ENCODE measurements around the gene SRMS. TPM values are rescaled to one million over a fixed set of nuclear protein-coding genes. Genes with fewer than 3 reads are reported as not detected.

SRMS gene
- polyA plus RNA-seq, 1 donor (not counting 4 experiments of a cell fraction or from before 2014, with no cell fraction given), result 0.10 TPM

GRCh38 chr20:63495167-63495720 lies 52.3 kb downstream of the SRMS start:
- Histone ChIP-seq H3K36me3 (ENCODE audit: control insufficient read depth in 2 of 2, extremely low read depth in 1 of 2, insufficient read depth in 2 of 2, low read length in 2 of 2) (no peaks in the 10 kb centered on the region), H3K4me2 (ENCODE audit: control insufficient read depth, extremely low read depth, insufficient read depth, low read depth, low read length) (no peak overlapping the region), H3K79me2 (ENCODE audit: control insufficient read depth, insufficient read depth, low read length) (no peaks in the 10 kb centered on the region), H3K27ac (ENCODE audit: control insufficient read depth, insufficient read depth, low read length) (no peak overlapping the region), H3K9me3 (ENCODE audit: control insufficient read depth, low read depth, low read length) (no peaks in the 10 kb centered on the region), H3K27me3 (ENCODE audit: control insufficient read depth, extremely low read depth, insufficient read depth, low read length) (peaks cover 34% of the 10 kb centered on the region), H3K4me3 (ENCODE audit: control insufficient read depth in 2 of 3, extremely low read depth in 1 of 3, insufficient read depth in 2 of 3, low read depth in 1 of 3, low read length in 3 of 3) (no peak overlapping the region), H2AFZ (ENCODE audit: control insufficient read depth, low read length) (no peak overlapping the region), H3K4me1 (ENCODE audit: control insufficient read depth, extremely low read depth, insufficient read depth, low read length) (peaks cover 2% of the 10 kb centered on the region), H3K9ac (ENCODE audit: control insufficient read depth, extremely low read depth, insufficient read depth, low read length) (no peak overlapping the region), H4K20me1 (ENCODE audit: control insufficient read depth, extremely low read depth, insufficient read depth, low read length) (no peaks in the 10 kb centered on the region), H3K9me1 (ENCODE audit: control insufficient read depth, extremely low read depth, insufficient read depth, low read length) (no peaks in the 10 kb centered on the region)
- DNase-seq (ENCODE audit: low read depth, low spot score), result no peak
- FAIRE-seq, result no peak
- TF ChIP-seq CTCF (optimal IDR thresholded peaks at IDR 0.05 in 1 of 3, IDR thresholded peaks at IDR 0.05 in 1 of 3, conservative IDR thresholded peaks at IDR 0.05 in 1 of 3; ENCODE audit: extremely low read depth in 1 of 3, insufficient read depth in 2 of 3, low read length in 3 of 3) (no peak), EZH2 (IDR thresholded peaks at IDR 0.05; ENCODE audit: low read length) (no peak)
- dilution Hi-C loops (cut with MboI; ENCODE audit: extremely low pct_ligation_motif_present, low sequenced_read_pairs), result no loop called here

GRCh38 chr20:63494420-63495166 lies 53.0 kb downstream of the SRMS start:
- no peak overlapping the region for H3K27ac ChIP-seq (ENCODE audit: control insufficient read depth, insufficient read depth, low read length)
- no peak overlapping the region for H3K4me2 ChIP-seq (ENCODE audit: control insufficient read depth, extremely low read depth, insufficient read depth, low read depth, low read length)
- no peak for FAIRE-seq
- no peak overlapping the region for H2AFZ ChIP-seq (ENCODE audit: control insufficient read depth, low read length)
- dilution Hi-C loops (cut with MboI; ENCODE audit: extremely low pct_ligation_motif_present, low sequenced_read_pairs), result no loop called here
- H3K9me1 ChIP-seq (ENCODE audit: control insufficient read depth, extremely low read depth, insufficient read depth, low read length), result no peaks in the 10 kb centered on the region
- no peak for DNase-seq (ENCODE audit: low read depth, low spot score)
- H3K4me3 ChIP-seq (ENCODE audit: control insufficient read depth in 2 of 3, extremely low read depth in 1 of 3, insufficient read depth in 2 of 3, low read depth in 1 of 3, low read length in 3 of 3), result no peak overlapping the region
- H3K9me3 ChIP-seq (ENCODE audit: control insufficient read depth, low read depth, low read length), result no peaks in the 10 kb centered on the region
- H3K27me3 ChIP-seq (ENCODE audit: control insufficient read depth, extremely low read depth, insufficient read depth, low read length), result peaks cover 30% of the 10 kb centered on the region
- H3K36me3 ChIP-seq (ENCODE audit: control insufficient read depth in 2 of 2, extremely low read depth in 1 of 2, insufficient read depth in 2 of 2, low read length in 2 of 2), result no peaks in the 10 kb centered on the region
- TF ChIP-seq EZH2 (IDR thresholded peaks at IDR 0.05; ENCODE audit: low read length), result no peak
- TF ChIP-seq CTCF (optimal IDR thresholded peaks at IDR 0.05 in 1 of 3, IDR thresholded peaks at IDR 0.05 in 1 of 3, conservative IDR thresholded peaks at IDR 0.05 in 1 of 3; ENCODE audit: extremely low read depth in 1 of 3, insufficient read depth in 2 of 3, low read length in 3 of 3), result no peak
- H3K9ac ChIP-seq (ENCODE audit: control insufficient read depth, extremely low read depth, insufficient read depth, low read length), result no peak overlapping the region
- H3K4me1 ChIP-seq (ENCODE audit: control insufficient read depth, extremely low read depth, insufficient read depth, low read length), result peaks cover 2% of the 10 kb centered on the region
- no peaks in the 10 kb centered on the region for H3K79me2 ChIP-seq (ENCODE audit: control insufficient read depth, insufficient read depth, low read length)
- no peaks in the 10 kb centered on the region for H4K20me1 ChIP-seq (ENCODE audit: control insufficient read depth, extremely low read depth, insufficient read depth, low read length)
